Astrocyte of the spinal cord (primary cell): Measurements from ENCODE around the gene SFT2D1.
A peak's percentile ranks its signal among the peaks of the same experiment; 100 is the strongest.

ENCODE experiments used
- DNase-seq: peaks from one replicate; pipeline ENCODE4 v3.0.0; 2011; ENCODE audit warnings: low read depth, low spot score
- H3K4me3 ChIP-seq: 2 replicates; pipeline ENCODE4 v1.5.1; 2011; ENCODE audit warnings: low read depth, mild to moderate bottlenecking, low read length, moderate library complexity
- CTCF ChIP-seq: IDR thresholded peaks from 2 replicates; pipeline ENCODE4 v1.5.1; 2012; ENCODE audit warnings: low read depth, mild to moderate bottlenecking, low read length, inconsistent platforms
- in situ Hi-C: cut with HindIII; loops from 2 replicates; pipeline ENCODE4 v1.10.0; 2017; ENCODE audit warnings: low sequenced_read_pairs

SFT2D1 gene

GRCh38 chr6:166335378-166336302 lies 6.7 kb downstream of the SFT2D1 start:
- no peak overlapping the region for H3K4me3 ChIP-seq
- in situ Hi-C loops, result no loop called here
- no peak for TF ChIP-seq CTCF
- DNase-seq, result no peak

- TF ChIP-seq CTCF, result no peak
- in situ Hi-C loops, result no loop called here
- no peak overlapping the region for H3K4me3 ChIP-seq
- no peak for DNase-seq
These were observed 7.5 kb downstream of the SFT2D1 start for GRCh38 chr6:166334878-166335277.

- no peak for DNase-seq
- in situ Hi-C loops, result no loop called here
- no peak for TF ChIP-seq CTCF
- no peak overlapping the region for H3K4me3 ChIP-seq
These were observed 9.0 kb downstream of the SFT2D1 start for GRCh38 chr6:166333172-166333995.

- in situ Hi-C loops, result no loop called here
- no peak for DNase-seq
- TF ChIP-seq CTCF, result no peak
- H3K4me3 ChIP-seq, result no peak overlapping the region
These were observed 10.6 kb downstream of the SFT2D1 start for GRCh38 chr6:166331503-166332415.

GRCh38 chr6:166330612-166331011 lies 11.7 kb downstream of the SFT2D1 start:
- DNase-seq, result peak; percentile 45
- H3K4me3 ChIP-seq, result no peak overlapping the region

More at GRCh38 chr6:166330612-166331011, 11.7 kb downstream of the SFT2D1 start:
- in situ Hi-C loops, result no loop called here
- TF ChIP-seq CTCF, result peak; percentile 26
